ENCODE results near the gene REPS2. TPM values are rescaled to one million over a fixed set of nuclear protein-coding genes. Genes with fewer than 3 reads are reported as not detected.

The REPS2 gene
- total RNA-seq, 2 experiments from 2014 or later = not detected

DNA sequence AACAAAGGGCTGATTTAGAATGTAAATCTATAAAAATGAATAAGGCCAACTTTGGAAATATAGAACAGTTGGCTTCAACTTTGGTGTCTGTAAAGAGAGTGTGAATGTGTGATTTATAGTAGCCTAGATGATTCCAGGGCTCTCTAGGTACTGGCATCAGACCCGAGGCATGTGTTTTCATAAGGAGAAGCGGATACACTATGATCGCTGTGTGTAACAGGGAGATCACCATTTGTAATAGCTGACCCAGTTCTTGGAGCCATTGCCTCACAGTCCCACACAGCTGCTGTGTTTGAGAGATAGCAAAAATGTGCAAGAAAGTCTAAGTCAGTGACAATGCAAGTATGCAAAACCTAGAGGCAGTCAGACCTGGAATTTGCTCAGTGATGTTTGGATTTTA is 135.1 kb downstream of the REPS2 start:
- no peaks in the 10 kb centered on the region for H3K9me3 Mint-ChIP-seq
- no peak overlapping the region for H3K4me3 Mint-ChIP-seq
- no peaks in the 10 kb centered on the region for H3K4me1 Mint-ChIP-seq (ENCODE audit: low read depth)
- intact Hi-C loops (cut with micrococcal nuclease) = no loop called here
- TF ChIP-seq, protein P1, sequence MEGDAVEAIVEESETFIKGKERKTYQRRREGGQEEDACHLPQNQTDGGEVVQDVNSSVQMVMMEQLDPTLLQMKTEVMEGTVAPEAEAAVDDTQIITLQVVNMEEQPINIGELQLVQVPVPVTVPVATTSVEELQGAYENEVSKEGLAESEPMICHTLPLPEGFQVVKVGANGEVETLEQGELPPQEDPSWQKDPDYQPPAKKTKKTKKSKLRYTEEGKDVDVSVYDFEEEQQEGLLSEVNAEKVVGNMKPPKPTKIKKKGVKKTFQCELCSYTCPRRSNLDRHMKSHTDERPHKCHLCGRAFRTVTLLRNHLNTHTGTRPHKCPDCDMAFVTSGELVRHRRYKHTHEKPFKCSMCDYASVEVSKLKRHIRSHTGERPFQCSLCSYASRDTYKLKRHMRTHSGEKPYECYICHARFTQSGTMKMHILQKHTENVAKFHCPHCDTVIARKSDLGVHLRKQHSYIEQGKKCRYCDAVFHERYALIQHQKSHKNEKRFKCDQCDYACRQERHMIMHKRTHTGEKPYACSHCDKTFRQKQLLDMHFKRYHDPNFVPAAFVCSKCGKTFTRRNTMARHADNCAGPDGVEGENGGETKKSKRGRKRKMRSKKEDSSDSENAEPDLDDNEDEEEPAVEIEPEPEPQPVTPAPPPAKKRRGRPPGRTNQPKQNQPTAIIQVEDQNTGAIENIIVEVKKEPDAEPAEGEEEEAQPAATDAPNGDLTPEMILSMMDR (IDR thresholded peaks at IDR 0.05) = no peak
- CTCF ChIA-PET = interaction anchor here (0.9 to 1.3 kb wide), 3 partner anchors 12 to 200 kb away, joined by 3 read pairs; no protein-coding TSS in a partner anchor
- no peaks in the 10 kb centered on the region for H3K36me3 Mint-ChIP-seq (ENCODE audit: low read depth)
- POLR2A ChIA-PET = no interaction called here
- H3K27me3 Mint-ChIP-seq = peaks cover 2% of the 10 kb centered on the region
- no peak for ATAC-seq
- no peak for DNase-seq
- H3K27ac Mint-ChIP-seq = no peak overlapping the region

DNA sequence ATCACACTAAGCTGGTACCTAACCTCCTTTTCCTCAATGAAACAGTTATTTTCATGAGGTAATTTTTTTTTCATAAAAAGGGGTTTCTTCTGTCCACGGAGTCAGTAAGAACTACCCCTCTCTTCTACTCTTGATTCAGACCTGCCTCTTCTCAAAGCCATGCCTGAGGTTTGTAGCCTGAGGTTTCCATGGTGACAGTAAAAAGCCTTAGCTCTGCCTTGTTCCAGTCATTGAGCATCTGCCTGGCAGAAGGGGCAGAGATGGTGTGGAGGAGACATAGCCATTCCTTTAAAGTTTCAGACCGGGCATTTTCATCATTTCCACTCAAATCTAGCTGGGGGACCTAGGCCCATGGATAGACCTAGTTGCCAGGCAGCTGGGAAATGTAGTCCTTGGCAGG is 135.5 kb downstream of the REPS2 start:
- no peaks in the 10 kb centered on the region for H3K36me3 Mint-ChIP-seq (ENCODE audit: low read depth)
- H3K27ac Mint-ChIP-seq = no peak overlapping the region
- intact Hi-C loops (cut with micrococcal nuclease) = no loop called here
- no peaks in the 10 kb centered on the region for H3K4me1 Mint-ChIP-seq (ENCODE audit: low read depth)
- DNase-seq = no peak
- CTCF ChIA-PET = interaction anchor here (1.1 to 1.3 kb wide), 3 partner anchors 12 to 199 kb away, joined by 3 to 5 read pairs (median 3); no protein-coding TSS in a partner anchor
- peaks cover 2% of the 10 kb centered on the region for H3K27me3 Mint-ChIP-seq
- TF ChIP-seq, protein P1 (IDR thresholded peaks at IDR 0.05) = no peak
- H3K9me3 Mint-ChIP-seq = no peaks in the 10 kb centered on the region
- no peak for ATAC-seq
- POLR2A ChIA-PET = no interaction called here
- no peak overlapping the region for H3K4me3 Mint-ChIP-seq

DNA sequence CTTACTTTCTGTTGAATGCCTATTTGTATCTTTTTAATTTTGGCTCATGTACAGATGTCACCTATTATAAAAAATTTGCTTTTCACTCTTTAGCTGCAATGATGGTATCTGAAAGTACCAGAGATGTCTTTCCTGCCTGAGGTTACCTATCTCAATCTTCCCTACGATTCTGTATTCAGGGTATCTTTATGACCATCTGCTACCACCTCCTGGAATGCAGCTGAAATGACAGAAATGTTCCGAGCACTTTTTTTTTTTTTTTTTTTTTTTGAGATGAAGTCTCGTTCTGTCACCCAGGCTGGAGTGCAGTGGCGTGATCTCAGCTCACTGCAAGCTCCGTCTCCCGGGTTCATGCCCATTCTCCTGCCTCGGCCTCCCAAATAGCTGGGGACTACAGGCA is 136.4 kb downstream of the REPS2 start:
- no peaks in the 10 kb centered on the region for H3K4me1 Mint-ChIP-seq (ENCODE audit: low read depth)
- H3K27me3 Mint-ChIP-seq = peaks cover 2% of the 10 kb centered on the region
- no peaks in the 10 kb centered on the region for H3K36me3 Mint-ChIP-seq (ENCODE audit: low read depth)
- TF ChIP-seq, protein P1 (IDR thresholded peaks at IDR 0.05) = no peak
- no peaks in the 10 kb centered on the region for H3K9me3 Mint-ChIP-seq
- ATAC-seq = no peak
- no peak overlapping the region for H3K27ac Mint-ChIP-seq
- intact Hi-C loops (cut with micrococcal nuclease) = no loop called here
- no peak for DNase-seq
- H3K4me3 Mint-ChIP-seq = no peak overlapping the region
- ChIA-PET POLR2A (no interaction called here), CTCF (interaction anchor here (1.3 kb wide), 2 partner anchors 11 to 200 kb away, joined by 3 to 5 read pairs; no protein-coding TSS in a partner anchor)

DNA sequence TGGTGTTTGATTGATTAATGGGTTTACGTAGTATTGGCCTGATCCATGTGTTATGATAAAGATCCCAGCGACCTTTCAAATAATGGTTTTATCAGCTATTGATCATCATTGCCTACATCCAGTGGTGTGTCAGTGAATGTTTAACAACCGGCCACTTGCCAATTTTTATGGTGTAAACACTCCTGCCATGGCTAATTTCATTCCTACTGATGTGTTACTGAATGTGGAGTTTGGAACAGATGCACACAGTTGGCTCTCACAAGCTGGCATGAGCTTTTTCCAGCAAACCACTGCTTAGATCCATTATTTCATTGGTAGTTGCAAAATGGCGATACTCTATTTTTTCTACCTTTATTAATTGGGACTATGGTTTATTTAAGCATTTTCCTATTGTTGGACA is 139.9 kb downstream of the REPS2 start:
- no peak overlapping the region for H3K27ac Mint-ChIP-seq
- intact Hi-C loops (cut with micrococcal nuclease) = no loop called here
- H3K9me3 Mint-ChIP-seq = peaks cover 2% of the 10 kb centered on the region
- H3K4me1 Mint-ChIP-seq (ENCODE audit: low read depth) = no peaks in the 10 kb centered on the region
- ATAC-seq (no peak), DNase-seq (no peak)
- ChIA-PET POLR2A (no interaction called here), CTCF (no interaction called here)
- no peaks in the 10 kb centered on the region for H3K36me3 Mint-ChIP-seq (ENCODE audit: low read depth)
- TF ChIP-seq, protein P1 (IDR thresholded peaks at IDR 0.05) = no peak
- no peak overlapping the region for H3K4me3 Mint-ChIP-seq
- peaks cover 3% of the 10 kb centered on the region for H3K27me3 Mint-ChIP-seq

DNA sequence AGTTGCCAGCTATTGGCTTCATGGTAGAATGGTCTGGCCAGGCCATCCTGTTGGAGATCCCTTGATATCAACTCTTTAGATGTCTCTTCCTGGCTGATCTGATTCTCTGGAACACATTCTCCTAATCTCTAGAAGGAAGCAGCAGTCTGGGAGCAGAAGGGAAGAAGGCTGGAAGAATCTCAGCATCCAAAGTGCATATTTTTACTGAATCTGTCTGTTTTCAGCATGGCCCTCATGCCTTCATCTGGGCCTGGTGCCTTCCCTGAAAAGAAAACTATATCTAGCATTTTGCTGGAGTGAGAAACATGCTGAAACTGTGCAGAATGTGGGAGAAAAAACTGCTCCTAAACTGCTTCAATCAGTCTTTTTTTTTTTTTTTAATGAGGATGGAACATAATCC is 148.7 kb downstream of the REPS2 start:
- DNase-seq (no peak), ATAC-seq (no peak)
- no peaks in the 10 kb centered on the region for H3K9me3 Mint-ChIP-seq
- TF ChIP-seq, protein P1 (IDR thresholded peaks at IDR 0.05) = no peak
- H3K27me3 Mint-ChIP-seq = no peaks in the 10 kb centered on the region
- no peaks in the 10 kb centered on the region for H3K4me1 Mint-ChIP-seq (ENCODE audit: low read depth)
- H3K4me3 Mint-ChIP-seq = no peak overlapping the region
- ChIA-PET POLR2A (no interaction called here), CTCF (no interaction called here)
- intact Hi-C loops (cut with micrococcal nuclease) = no loop called here
- H3K36me3 Mint-ChIP-seq (ENCODE audit: low read depth) = no peaks in the 10 kb centered on the region
- H3K27ac Mint-ChIP-seq = no peak overlapping the region

Measured in activated CD8-positive, alpha-beta T cell treated with anti-CD3 and anti-CD28 coated beads for 36 hours (primary cell).